KOPT-K1 (cell line): Measurements from ENCODE around the gene GPBAR1.
"Not testable (repeated sequence)": the region's sequence is repeated elsewhere in the genome, so short reads cannot be mapped to it uniquely, and the experiment has no call there.

ENCODE experiments used
- H3K27ac ChIP-seq: fragments of 200-600 bp; sonication (generic); 2 replicates; pipeline ENCODE4 v1.5.1; 2016; ENCODE audit warnings: antibody characterized with exemption, mild to moderate bottlenecking, low read depth, low read length; ENCODE audit not compliant: poor library complexity, severe bottlenecking
- H3K36me3 ChIP-seq: fragments of 200-600 bp; sonication (generic); 2 replicates; pipeline ENCODE4 v1.5.1; 2017; ENCODE audit warnings: antibody characterized with exemption, mild to moderate bottlenecking, low read length, moderate library complexity; ENCODE audit not compliant: insufficient read depth
- H3K9me3 ChIP-seq: fragments of 200-600 bp; sonication (generic); 2 replicates; pipeline ENCODE4 v1.5.1; 2017; ENCODE audit warnings: antibody characterized with exemption, low read length, mild to moderate bottlenecking; ENCODE audit not compliant: insufficient read depth, poor library complexity, severe bottlenecking

The GPBAR1 gene

DNA sequence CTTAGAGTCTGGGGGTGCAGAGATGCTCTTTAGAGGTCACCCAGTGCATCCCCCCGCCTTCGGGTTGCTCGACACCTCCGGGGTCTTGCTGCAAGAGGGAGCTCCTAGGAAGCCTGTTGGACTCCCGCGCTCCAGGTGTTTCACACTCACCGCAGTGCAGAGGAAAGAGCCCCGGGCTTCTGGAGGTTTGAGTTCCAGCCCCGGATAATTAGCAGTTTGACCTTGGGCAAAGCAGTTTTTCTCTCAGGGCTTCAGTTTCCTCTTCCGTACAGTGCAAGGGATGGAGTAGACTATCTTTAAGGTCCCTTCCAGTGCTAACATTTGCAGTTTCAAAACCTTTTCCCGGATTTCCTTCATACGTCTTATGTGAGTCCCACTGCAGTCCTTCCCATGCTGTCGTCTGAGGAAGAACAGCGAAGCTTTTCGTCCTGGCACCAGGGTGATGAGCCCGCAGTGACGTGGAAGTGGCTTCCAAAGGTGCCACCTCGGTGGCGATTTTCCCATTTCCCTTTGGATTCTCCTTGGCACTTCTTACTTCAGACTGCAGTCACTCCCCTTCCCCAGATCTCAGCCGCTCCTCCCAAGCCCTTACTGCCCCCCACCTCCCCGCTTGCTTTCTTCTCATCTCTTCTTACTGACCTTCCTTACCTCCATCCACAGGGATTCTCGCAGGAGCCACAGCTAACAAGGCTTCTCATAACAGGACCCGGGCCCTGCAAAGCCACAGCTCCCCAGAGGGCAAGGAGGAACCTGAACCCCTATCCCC is 10.1 kb downstream of the GPBAR1 start:
- Histone ChIP-seq H3K36me3 (peaks cover 50% of the 10 kb centered on the region), H3K9me3 (no peaks in the 10 kb centered on the region), H3K27ac (peak overlapping the region; percentile 78)

GRCh38 chr2:218271487-218271797 is 10.6 kb downstream of the GPBAR1 start:
- H3K36me3 ChIP-seq: peaks cover 50% of the 10 kb centered on the region
- H3K27ac ChIP-seq: peak overlapping the region; percentile 78
- no peaks in the 10 kb centered on the region for H3K9me3 ChIP-seq

GRCh38 chr2:218271865-218272530 is 11.2 kb downstream of the GPBAR1 start:
- Histone ChIP-seq H3K27ac (no peak overlapping the region), H3K36me3 (peaks cover 50% of the 10 kb centered on the region), H3K9me3 (no peaks in the 10 kb centered on the region)

DNA sequence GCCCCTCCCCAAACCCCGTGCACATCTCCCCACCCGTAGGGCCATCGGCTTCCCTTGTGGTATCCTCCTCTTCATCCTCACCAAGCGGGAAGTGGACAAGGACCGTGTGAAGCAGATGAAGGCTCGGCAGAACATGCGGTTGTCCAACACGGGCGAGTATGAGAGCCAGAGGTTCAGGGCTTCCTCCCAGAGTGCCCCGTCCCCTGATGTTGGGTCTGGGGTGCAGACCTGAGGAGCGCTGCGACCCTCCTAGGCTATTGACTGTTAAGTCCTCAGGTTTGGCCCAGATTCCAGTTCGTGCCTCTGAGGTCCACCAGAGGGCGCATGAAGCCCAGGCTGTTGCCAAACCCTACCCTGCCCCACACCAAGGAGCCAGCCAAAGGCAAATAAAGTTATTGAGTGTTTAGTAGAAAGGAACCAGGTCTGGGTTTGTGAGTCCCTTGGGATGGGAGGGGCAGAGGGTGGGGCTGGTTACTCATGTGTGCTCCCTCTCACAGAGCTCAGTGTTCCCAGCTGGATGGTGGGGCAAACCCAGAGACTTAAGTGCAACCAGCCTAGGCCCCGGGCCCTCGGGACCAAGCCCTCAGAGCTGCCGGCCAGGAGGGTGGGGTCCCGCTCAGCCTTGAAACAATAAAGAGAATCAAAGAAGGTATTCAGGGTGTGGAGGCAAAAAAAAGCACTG is 11.9 kb downstream of the GPBAR1 start:
- peaks cover 50% of the 10 kb centered on the region for H3K36me3 ChIP-seq
- H3K27ac ChIP-seq: no peak overlapping the region
- no peaks in the 10 kb centered on the region for H3K9me3 ChIP-seq

- peaks cover 53% of the 10 kb centered on the region for H3K36me3 ChIP-seq
- not testable (repeated sequence) for H3K9me3 ChIP-seq, H3K27ac ChIP-seq
Observed at GRCh38 chr2:218273214-218273907, 12.5 kb downstream of the GPBAR1 start.

DNA sequence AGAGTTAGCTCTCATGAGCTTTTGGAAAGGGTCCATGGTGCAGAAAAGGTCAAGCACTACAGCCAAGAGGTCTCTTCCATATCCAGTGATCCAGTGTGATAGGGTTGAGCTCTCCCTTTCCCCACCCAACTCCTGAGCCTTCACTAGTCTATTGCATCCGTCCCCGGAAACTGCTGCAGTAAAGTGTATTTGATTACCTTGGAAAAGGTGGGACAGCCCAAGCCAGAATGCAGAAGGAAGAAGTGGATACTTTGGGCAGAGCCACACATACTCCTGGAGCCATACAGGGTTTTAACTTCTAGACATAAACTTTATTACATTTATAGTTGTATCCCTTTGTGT is 13.1 kb downstream of the GPBAR1 start:
- Histone ChIP-seq H3K9me3 (no peaks in the 10 kb centered on the region), H3K27ac (no peak overlapping the region), H3K36me3 (peaks cover 53% of the 10 kb centered on the region)

DNA sequence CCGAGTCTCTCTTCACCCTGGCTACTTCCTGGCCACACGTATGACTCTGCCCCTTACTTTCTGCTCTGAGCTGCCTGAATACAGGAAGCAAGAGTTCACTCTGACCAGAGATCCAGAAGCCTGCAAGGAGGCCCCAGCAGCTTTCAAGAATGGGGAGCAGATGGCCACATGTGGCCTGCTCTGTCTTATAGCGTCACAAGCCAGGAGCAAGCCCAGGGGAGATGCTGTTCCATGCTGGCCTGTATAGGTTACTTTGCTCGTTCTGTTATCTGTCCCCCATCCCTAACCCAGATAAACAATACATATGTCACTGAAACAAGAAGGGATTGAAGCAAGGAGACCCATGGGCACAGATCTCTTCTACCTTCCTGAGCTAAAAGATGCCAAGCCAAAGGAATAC is 13.8 kb downstream of the GPBAR1 start:
- H3K27ac ChIP-seq: no peak overlapping the region
- peaks cover 56% of the 10 kb centered on the region for H3K36me3 ChIP-seq
- H3K9me3 ChIP-seq: no peaks in the 10 kb centered on the region

- H3K9me3 ChIP-seq: no peaks in the 10 kb centered on the region
- no peak overlapping the region for H3K27ac ChIP-seq
- H3K36me3 ChIP-seq: peaks cover 63% of the 10 kb centered on the region
Observed at GRCh38 chr2:218275371-218276072, 14.7 kb downstream of the GPBAR1 start.

DNA sequence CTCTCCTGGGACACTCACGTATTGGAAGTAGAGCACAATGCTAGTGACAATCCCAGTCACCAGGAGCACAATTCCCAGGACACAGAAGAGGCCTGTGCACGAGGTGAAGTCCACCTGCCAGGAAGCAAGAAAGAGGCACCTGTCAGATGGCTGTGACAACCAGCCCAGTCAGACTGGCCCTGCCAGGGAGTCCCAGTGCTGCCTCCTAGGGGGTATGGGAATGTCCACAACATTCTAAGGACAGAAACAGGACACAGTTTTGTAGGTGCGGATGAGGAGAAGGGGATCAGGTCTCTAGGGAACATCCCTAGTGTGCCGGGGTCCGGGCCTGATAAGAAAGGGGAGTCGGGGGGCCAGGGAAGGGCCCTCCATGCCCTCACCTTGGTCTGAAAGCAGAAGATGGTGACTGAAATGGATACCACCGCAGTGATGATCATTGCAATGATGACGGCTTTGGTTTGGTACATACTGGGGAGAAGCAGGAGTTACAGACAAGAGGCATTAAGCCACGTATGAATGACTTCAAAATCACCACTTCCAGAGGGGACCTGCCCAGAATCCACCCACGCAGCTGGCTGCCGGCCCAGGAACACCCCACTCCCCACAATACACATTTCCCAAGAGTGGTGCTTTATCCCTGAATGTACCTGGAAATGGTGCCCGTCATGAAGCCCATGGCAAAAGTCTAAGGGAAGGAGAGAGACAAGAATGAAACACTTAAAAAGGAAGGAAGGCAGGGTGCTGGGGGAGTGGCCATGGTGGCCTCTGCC is 16.4 kb downstream of the GPBAR1 start:
- Histone ChIP-seq H3K36me3 (peaks cover 60% of the 10 kb centered on the region), H3K9me3 (no peaks in the 10 kb centered on the region), H3K27ac (no peak overlapping the region)

DNA sequence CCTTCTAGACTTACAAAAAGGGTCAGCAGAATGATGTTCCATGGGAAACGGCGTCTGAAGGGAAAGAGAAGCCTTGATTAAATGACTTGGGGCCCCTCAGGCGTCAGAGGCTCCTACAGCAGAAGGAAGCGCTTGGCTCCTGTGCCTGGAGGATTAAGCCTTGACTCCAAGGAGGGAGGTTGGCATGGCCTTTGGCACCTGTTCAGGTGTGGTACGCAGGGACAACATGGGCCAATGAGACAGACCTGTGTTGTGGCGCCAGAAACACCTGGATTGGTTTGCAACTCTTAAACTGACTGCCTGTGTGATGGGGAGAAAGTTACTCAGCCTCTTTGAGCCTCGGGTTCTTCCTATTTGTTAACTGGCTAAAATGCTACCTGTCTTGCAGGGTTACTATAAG is 17.1 kb downstream of the GPBAR1 start:
- Histone ChIP-seq H3K27ac (no peak overlapping the region), H3K36me3 (peaks cover 57% of the 10 kb centered on the region)

DNA sequence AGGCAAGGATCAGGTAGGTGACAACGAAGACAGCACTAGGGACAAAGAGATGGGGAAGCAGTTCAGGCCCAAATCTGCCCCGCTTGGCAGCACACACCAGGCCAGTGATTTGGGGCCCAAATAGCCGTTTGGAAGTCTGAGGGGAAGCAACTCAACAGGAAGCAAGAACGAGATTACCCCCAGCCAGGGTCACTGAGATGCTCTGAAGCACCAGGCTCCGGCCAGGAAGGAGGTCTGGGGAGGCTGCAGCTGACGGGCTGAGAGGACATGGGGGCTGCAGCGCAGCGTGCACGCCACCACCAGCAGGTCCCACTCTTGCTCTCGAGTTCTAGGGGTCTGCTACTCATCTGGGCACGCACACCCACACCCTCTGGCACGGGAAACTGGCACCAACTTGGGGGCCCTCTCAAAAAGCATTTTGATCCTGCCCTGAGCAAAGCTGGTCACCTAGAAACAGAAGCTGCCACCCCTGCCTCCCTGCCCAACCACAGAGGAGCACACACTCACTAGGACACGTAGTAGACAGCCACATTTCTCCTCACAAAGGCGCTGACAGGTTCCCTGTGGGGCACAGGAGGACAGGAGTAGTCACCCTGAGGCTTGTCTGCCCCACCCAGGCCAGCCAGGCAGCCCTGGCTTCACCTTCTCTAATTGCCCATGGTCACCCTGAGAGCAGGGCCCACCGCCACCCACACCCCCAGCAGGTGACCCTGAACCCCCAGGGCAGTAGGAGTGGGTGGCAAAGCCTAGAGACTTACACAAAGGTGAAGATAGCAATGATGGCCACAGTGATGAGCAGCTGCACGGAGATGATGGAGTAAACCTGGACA is 17.9 kb downstream of the GPBAR1 start:
- Histone ChIP-seq H3K9me3 (no peaks in the 10 kb centered on the region), H3K27ac (no peak overlapping the region), H3K36me3 (peaks cover 53% of the 10 kb centered on the region)

More for the DNA sequence above, 17.1 kb downstream of the GPBAR1 start:
- no peaks in the 10 kb centered on the region for H3K9me3 ChIP-seq

- H3K36me3 ChIP-seq: peaks cover 37% of the 10 kb centered on the region
- no peaks in the 10 kb centered on the region for H3K9me3 ChIP-seq
- H3K27ac ChIP-seq: no peak overlapping the region
Observed at GRCh38 chr2:218280260-218280870, 19.6 kb downstream of the GPBAR1 start.

DNA sequence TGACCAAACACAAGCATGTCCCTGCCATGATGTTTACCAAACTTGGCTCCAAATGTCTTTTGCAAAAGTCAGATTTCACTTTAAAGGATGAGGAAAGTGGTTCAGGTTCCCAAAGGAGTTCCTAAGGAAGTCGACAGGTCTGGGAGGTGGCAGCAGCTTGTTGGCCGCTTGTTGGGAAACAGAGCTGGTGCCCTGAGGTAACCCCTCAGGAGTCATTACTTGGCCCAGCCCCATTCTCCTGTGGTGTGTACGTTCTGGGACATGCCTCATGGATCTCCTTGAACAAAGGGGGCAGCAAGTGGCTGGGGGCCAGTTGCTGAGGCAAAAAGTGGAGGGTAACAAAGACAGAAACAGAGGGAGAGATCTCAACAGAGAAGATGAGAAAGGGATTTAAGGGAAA is 20.6 kb downstream of the GPBAR1 start:
- Histone ChIP-seq H3K36me3 (peaks cover 26% of the 10 kb centered on the region), H3K27ac (no peak overlapping the region), H3K9me3 (no peaks in the 10 kb centered on the region)
